ENCODE measurements around the gene CPXM2.

The CPXM2 gene

GRCh38 chr10:123903621-123904020 is 12.0 kb upstream of the CPXM2 start:
- no peak for DNase-seq

DNA sequence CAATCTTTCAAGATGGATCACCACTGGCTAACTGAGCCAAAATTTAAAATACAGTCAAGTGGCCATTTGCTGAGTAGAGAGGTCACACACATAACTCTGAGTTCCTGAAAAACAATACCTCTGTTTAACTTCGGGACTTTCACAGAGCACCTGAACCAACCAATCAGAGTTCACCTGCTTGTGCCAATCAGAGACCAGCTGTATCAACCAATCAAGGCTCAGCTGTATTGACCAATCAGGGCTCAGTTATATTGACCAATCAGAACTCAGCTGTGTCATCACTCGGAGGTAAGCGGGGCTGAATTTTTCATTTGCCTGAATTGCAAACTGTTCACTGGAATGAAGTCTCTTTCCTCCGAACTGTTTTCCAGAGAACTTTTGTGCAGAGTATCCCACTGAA is 10.0 kb upstream of the CPXM2 start:
- no peak for DNase-seq

DNA sequence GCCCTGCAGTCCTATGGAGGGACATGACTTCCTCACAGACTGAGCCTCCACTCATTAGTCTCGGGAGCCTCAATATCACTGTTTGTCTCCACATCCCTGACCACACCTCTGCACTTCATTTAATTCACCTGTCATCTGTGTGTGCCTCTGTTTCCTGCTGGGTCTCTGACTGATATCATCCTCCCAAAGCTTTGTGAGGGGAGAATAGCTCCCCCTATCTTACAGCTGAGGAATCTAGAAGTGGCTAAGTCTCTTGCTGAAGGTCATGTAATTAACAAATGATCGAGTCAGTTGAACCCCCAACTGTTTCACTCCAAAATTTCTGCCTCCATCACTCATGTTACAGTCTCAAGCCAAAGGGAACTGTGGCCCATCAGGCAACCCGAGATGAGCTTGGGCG is 5.5 kb upstream of the CPXM2 start:
- DNase-seq, result no peak

DNA sequence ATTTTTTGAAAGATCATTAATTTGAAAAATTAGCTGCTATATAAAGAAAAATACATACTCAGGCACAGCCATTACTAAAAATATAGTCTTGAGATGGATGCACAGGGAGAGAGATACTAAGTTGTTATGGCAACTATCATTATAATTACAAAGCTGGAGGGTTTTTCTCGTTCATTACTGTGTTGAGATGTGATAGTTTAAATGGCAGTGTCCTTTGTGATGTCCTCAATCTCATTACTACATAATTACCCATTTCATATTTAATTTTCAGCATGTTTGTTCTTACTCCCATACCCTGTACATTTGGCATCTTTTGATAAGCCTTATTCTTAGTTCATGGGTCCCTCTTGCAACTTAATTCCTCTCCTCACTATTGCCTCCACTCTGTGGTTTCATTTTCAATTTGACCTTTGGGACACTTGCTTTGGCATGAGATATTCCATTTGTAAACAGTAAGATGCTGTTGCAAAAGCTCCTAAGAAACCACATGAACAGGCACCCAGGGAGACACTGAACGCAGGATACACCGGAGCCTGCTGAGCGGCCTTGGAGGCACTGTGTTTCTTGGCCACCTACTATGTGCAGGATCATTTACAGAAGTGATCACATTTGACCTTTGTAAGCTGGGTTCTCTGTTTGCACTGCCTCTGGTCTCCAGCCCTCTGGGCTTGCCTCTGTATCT is 4.8 kb upstream of the CPXM2 start:
- no peak for DNase-seq

- no peak for DNase-seq
Observed at GRCh38 chr10:123893651-123894050, 2.0 kb upstream of the CPXM2 start.

- DNase-seq, result no peak
Observed at GRCh38 chr10:123890756-123891143, 857 bp downstream of the CPXM2 start.

DNA sequence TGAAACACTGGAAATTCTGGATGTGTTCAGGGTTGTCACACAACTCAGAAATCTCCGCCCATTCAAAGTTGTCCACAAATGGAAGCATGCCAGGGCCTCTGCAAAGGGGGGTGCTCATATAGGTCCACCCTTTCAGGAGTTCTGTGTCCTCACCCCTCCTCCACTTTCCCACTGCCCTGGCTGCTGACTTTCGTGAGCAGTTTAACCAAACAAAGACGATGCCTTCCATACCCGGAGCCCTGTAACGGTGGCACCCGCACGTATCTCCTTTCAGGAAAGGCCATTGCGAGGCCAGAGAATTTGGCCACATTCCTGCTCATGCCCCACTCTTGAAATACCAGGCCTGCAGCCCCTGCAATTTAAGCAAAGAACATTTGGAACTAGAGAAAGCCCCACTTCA is 1.4 kb downstream of the CPXM2 start:
- no peak for DNase-seq

GRCh38 chr10:123889821-123890220 is 1.8 kb downstream of the CPXM2 start:
- no peak for DNase-seq

DNA sequence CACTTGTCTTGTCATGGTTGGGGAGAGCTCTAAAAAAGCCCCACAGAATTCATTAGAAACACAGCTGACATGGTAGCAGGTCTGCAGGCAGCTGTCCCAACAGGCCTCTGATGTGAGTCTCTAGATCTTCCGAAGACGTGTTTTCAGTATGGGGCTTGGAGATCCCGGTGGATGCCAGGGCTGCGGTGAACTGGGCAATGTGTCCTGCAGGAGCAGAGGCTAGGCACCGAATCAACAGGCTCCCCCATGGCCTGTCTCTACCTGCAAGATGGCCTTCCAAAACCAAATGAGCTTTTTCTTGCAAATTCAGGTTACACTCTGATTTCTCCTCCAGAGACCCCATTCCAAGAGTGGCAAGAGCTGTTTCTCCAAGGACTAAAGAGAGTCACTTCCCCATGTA is 2.9 kb downstream of the CPXM2 start:
- no peak for DNase-seq

GRCh38 chr10:123888256-123888655 is 3.4 kb downstream of the CPXM2 start:
- no peak for DNase-seq

DNA sequence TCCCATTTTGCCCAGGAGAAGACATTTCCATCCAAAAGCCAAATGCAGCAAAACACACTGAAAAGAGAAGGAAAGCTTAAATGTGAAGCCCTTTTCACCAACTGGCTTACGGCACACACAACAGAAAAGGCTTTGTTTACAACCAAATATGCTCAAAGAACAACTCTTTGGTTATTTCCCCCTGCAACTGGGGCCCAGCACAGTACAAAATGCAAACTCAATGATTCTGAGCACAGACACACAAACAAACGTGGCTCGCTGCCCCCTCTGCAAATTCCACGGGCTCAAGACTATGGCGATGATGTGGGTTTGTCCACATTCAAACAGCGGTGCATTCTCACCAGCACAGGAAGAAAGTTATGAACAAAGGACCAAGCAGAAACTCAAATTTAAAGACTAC is 5.3 kb downstream of the CPXM2 start:
- DNase-seq, result no peak

- DNase-seq, result no peak
Observed at GRCh38 chr10:123885406-123886170, 6.0 kb downstream of the CPXM2 start.

DNA sequence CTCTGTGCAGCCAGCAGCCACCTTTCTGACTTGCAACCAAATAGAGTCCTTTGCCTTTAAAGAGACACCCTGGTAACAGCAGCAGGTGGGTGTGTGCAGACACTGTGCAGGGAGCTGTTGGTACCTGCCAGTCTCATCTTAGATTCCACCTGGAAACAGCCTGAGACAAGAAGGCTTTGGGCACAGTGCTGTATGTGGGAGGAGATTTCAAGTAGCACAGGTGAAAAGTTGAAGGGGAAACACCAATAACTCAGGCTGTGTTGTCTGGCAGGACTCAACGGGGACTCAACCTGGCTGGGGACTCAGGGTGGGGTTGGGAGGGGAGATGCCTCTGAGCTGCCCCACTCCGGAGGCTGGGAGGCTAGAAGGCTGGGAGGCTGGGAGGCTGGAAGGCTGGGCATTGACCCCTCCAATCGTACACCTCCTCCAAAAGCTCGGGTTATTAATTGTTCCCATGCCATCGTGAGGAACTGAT is 6.7 kb downstream of the CPXM2 start:
- peak; percentile 60 for DNase-seq

- no peak for DNase-seq
Observed at GRCh38 chr10:123884351-123884906, 7.2 kb downstream of the CPXM2 start.

DNA sequence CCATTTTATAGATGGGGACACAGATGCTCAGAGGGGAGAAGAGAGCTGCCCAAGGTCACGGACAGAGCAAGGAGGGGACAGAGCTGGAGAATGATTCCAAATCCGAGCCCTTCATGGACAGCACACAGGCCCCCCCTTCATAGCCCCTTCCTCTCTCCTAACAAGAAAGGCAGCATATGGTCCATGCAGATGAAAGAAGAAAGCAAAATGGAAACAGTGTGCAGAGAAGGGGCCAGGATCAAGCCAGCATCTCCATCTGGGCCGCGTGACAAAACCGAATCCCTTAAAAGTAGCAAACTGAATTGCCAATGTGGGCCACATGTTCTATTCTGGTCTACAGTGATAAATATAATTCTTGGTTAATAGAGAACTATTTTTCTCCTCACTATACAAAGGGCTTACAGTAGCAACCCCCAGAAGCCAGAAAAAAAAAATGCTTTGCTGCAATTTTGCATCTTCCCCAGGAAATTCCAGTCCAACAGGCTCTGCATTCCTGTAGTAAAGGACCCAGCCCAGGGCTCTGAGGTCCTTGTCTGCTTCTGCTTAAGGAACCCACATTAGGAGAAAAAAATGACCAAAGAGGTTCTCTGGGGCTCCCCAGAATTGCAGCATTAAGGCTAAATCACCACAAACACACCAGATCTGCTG is 7.8 kb downstream of the CPXM2 start:
- no peak for DNase-seq

- no peak for DNase-seq
Observed at GRCh38 chr10:123882681-123883445, 8.7 kb downstream of the CPXM2 start.

GRCh38 chr10:123882177-123882576 is 9.4 kb downstream of the CPXM2 start:
- DNase-seq, result no peak

DNA sequence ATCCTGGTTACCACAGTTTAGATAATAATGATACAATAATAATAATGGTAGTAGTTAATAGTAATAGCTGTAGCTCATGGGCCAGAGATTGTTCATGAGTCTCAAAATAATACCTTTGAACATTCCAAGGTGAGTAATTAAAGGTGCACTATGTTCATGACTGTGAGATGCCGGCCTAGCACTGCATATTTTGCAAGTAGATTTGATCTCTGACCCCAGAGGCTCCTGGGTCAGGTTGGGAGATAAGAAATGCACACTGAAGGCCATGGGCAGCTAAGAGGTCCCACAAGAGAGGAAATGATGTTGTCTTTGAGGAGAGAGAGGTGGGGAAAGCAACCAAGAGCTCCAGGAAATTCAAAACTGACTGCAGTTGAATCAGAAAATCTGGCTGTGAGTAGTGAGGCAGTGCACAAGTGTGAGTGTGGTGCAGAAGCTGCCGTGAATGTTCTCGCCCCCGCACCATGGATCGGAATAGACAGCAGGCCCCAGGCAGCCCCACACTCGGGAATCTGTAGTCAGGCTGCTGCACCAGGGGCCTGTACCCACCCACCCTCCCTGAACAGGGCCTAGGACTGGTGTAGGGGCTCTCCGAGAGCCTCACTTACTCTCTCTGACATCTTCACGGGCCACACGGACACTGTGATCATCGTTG is 11.9 kb downstream of the CPXM2 start:
- no peak for DNase-seq

- no peak for DNase-seq
Observed at GRCh38 chr10:123878666-123879303, 12.8 kb downstream of the CPXM2 start.

- no peak for DNase-seq
Observed at GRCh38 chr10:123870260-123870659, 21.3 kb downstream of the CPXM2 start.

- peak; percentile 5 for DNase-seq
Observed at GRCh38 chr10:123869020-123869414, 22.6 kb downstream of the CPXM2 start.

Measured in NCI-H510A (cell line).